K562 (cell line): Measurements from ENCODE around the gene CDC42BPB. TPM values are rescaled to one million over a fixed set of nuclear protein-coding genes. Genes with fewer than 3 reads are reported as not detected.

Experiments
- ATAC-seq: fragments of 200-7000 bp; cut with Tn5 transposase; 3 replicates; pipeline ENCODE4 v1.9.1; 2020; ENCODE audit warnings: moderate library complexity
- BruUV-seq: library from RNA; stranded (reverse); fragments of 400-500 nt; replicated peaks from 2 replicates; lab custom pipeline; 2021; lab: Mats Ljungman, UMichigan
- CTCF ChIA-PET: fragments of 300-600 bp; formaldehyde crosslinking; extraction: SDS; loops from one replicate; lab custom pipeline; 2021; ENCODE audit warnings: low intra/inter-chr PET ratio; lab: Yijun Ruan, JAX
- POLR2A ChIA-PET: fragments of 300-600, 350-650 bp; sonication (Branson Sonifier 250); formaldehyde crosslinking; extraction: SDS; loops from one replicate; lab custom pipeline; 2021; ENCODE audit warnings: antibody characterized with exemption, inconsistent platforms; lab: Yijun Ruan, JAX
- DNase-seq, 4 experiments: peaks; one replicate each; pipeline versions ENCODE4 v3.0.0 to v3.0.0-alpha.2; 2011 to 2018; ENCODE audit warnings: low spot score in 3 of 4, mixed read lengths in 3 of 4; ENCODE audit errors: extremely low read depth in 1 of 4
- FAIRE-seq: peaks from 2 replicates; lab custom pipeline; 2011; peaks lifted over from hg19 to GRCh38; lab: Jason Lieb, UNC
- H2AFZ ChIP-seq: 2 replicates; pipeline ENCODE4 v1.6.0; 2011; ENCODE audit warnings: low read depth, low read length, control low read depth, inconsistent platforms
- H3K27ac ChIP-seq: fragments of 200-600 bp; 3 replicates; pipeline ENCODE4 v1.8.0; 2011; ENCODE audit warnings: low read depth, mild to moderate bottlenecking, control low read depth, inconsistent platforms, low read length, moderate library complexity, mixed read lengths; ENCODE audit errors: extremely low read depth
- H3K27me3 ChIP-seq, 2 experiments: fragments of 300-600 bp in 1 of 2; 2 replicates in 1 of 2; 3 replicates in 1 of 2; pipeline versions ENCODE4 v1.6.0 to v1.8.0; 2011; ENCODE audit warnings: inconsistent platforms in 2 of 2, low read length in 2 of 2, mild to moderate bottlenecking in 1 of 2, mixed read lengths in 1 of 2, moderate library complexity in 1 of 2; ENCODE audit not compliant: control insufficient read depth in 2 of 2, insufficient read depth in 2 of 2
- H3K36me3 ChIP-seq: fragments of 300-600 bp; 3 replicates; pipeline ENCODE4 v1.8.0; 2011; ENCODE audit warnings: mild to moderate bottlenecking, low read length, inconsistent platforms; ENCODE audit not compliant: control insufficient read depth, insufficient read depth
- H3K4me1 ChIP-seq, 2 experiments: fragments of 200-600 bp in 1 of 2; replicated peaks in 1 of 2; 2 replicates in 1 of 2; 3 replicates in 1 of 2; pipeline versions ENCODE4 v1.5.1 to v1.8.0; 2011; ENCODE audit warnings: inconsistent platforms in 2 of 2, low read length in 2 of 2, mild to moderate bottlenecking in 1 of 2, mixed read lengths in 1 of 2, moderate library complexity in 1 of 2; ENCODE audit not compliant: control insufficient read depth in 2 of 2, insufficient read depth in 2 of 2
- H3K4me2 ChIP-seq: 2 replicates; pipeline ENCODE4 v1.6.1; 2011; ENCODE audit warnings: low read length, control low read depth, inconsistent platforms, mixed read lengths; ENCODE audit not compliant: insufficient read depth
- H3K4me3 ChIP-seq: fragments of 200-600 bp; sonication (generic), shearing (Covaris generic); 2 replicates; pipeline ENCODE4 v1.5.1; 2016; ENCODE audit warnings: control low read depth, inconsistent platforms
- H3K79me2 ChIP-seq: fragments of 200-600 bp; 3 replicates; pipeline ENCODE4 v1.8.0; 2011; ENCODE audit warnings: low read length, inconsistent platforms; ENCODE audit not compliant: control insufficient read depth, insufficient read depth
- H3K9ac ChIP-seq, 2 experiments: 2 replicates each; pipeline versions ENCODE4 v1.6.0 to v1.6.1; 2011; ENCODE audit warnings: low read depth in 2 of 2, low read length in 2 of 2, control low read depth in 1 of 2, inconsistent platforms in 1 of 2, mild to moderate bottlenecking in 1 of 2, mixed read lengths in 1 of 2; ENCODE audit not compliant: insufficient read depth in 1 of 2
- H3K9me1 ChIP-seq: one replicate; pipeline ENCODE4 v1.6.0; 2011; ENCODE audit warnings: inconsistent platforms, mild to moderate bottlenecking, low read length, moderate library complexity; ENCODE audit not compliant: control insufficient read depth, insufficient read depth
- H3K9me3 ChIP-seq: replicated peaks from 2 replicates; pipeline ENCODE4 v1.5.1; 2011; ENCODE audit warnings: low read depth, low read length, inconsistent platforms; ENCODE audit not compliant: control insufficient read depth, insufficient read depth
- H4K20me1 ChIP-seq: replicated peaks from 2 replicates; pipeline ENCODE4 v1.6.1; 2011; ENCODE audit warnings: low read length, inconsistent platforms, mixed read lengths; ENCODE audit not compliant: control insufficient read depth, insufficient read depth
- MTF1 ChIP-seq: fragments of 250-450 bp; sonication (Bioruptor Pico); IDR thresholded peaks from 2 replicates; pipeline ENCODE4 v1.9.0; 2021; ENCODE audit warnings: moderate library complexity, mild to moderate bottlenecking, inconsistent platforms, borderline replicate concordance
- NONO ChIP-seq, 2 experiments: fragments of 200-400 bp in 1 of 2; fragments of 450-650 bp in 1 of 2; formaldehyde crosslinking in 1 of 2; IDR thresholded peaks; 2 replicates each; pipeline ENCODE4 v1.6.1; 2017; ENCODE audit warnings: low read depth in 2 of 2, mild to moderate bottlenecking in 2 of 2, moderate library complexity in 2 of 2, low read length in 1 of 2
- NR3C1 ChIP-seq: sonication (generic); formaldehyde crosslinking; IDR thresholded peaks from 2 replicates; pipeline ENCODE4 v1.8.1; 2022; ENCODE audit warnings: missing genetic modification reagents
- PHTF2 ChIP-seq: fragments of 250-450 bp; sonication (Bioruptor Pico); IDR thresholded peaks from 2 replicates; pipeline ENCODE4 v1.5.0; 2021; ENCODE audit warnings: mild to moderate bottlenecking
- SMARCA5 ChIP-seq: fragments of 450-650 bp; IDR thresholded peaks from 2 replicates; pipeline ENCODE4 v1.6.1; 2016
- TCFL5 ChIP-seq: fragments of 250-450 bp; sonication (Bioruptor Pico); conservative IDR thresholded peaks from 2 replicates; pipeline ENCODE4 v1.6.1; 2021; ENCODE audit warnings: mild to moderate bottlenecking, moderate library complexity, matching md5 sums
- ZNF124 ChIP-seq: sonication (generic); formaldehyde crosslinking; IDR thresholded peaks from 2 replicates; pipeline ENCODE4 v1.8.1; 2022; ENCODE audit warnings: missing genetic modification reagents
- ZNF586 ChIP-seq: fragments of 450-650 bp; formaldehyde crosslinking; conservative IDR thresholded peaks from 2 replicates; pipeline ENCODE4 v1.4.0; 2020; ENCODE audit warnings: mild to moderate bottlenecking, moderate library complexity
- WGBS: fragments of 100-300 bp; shearing (Covaris generic); methylation state at CpG from one replicate; pipeline ENCODE4 v1.1.6; 2016; ENCODE audit warnings: low coverage, mixed read lengths; ENCODE audit not compliant: insufficient coverage; ENCODE audit errors: missing lambda C conversion rate; 5-methylcytosine and 5-hydroxymethylcytosine counted together
- in situ Hi-C: fragments of 300-500 bp; cut with MboI; formaldehyde crosslinking; loops from 4 replicates; pipeline ENCODE4 v1.15.0; 2018; ENCODE audit warnings: inconsistent platforms, mixed read lengths
- intact Hi-C: fragments of 100-400 bp; cut with micrococcal nuclease; formaldehyde crosslinking; loops from 2 replicates; pipeline ENCODE4 v1.14.2; 2022
- polyA plus RNA-seq, 8 experiments: library from polyadenylated mRNA; depleted of rRNA in 4 of 8; stranded (reverse) in 5 of 8; unstranded in 3 of 8; fragments of >200 nt; fragmentation: Nextera tagmentation in 2 of 8; fragmentation: Illumina TruSeq in 1 of 8; extraction: Ambion mirVana in 2 of 8; extraction: Trizol in 1 of 8; gene quantifications; 2 replicates each; pipeline versions ENCODE4 v1.2.1 to v1.2.3, GENCODE V29; 2011 to 2014; ENCODE audit warnings: inconsistent platforms in 1 of 8, missing spikeins in 1 of 8
- total RNA-seq, 7 experiments: library from RNA; depleted of rRNA in 6 of 7; stranded (reverse); fragments of >200 nt in 6 of 7; fragmentation: Illumina TruSeq in 2 of 7; extraction: Trizol in 2 of 7; gene quantifications; 2 replicates each; pipeline versions ENCODE4 v1.2.1 to v1.2.3, GENCODE V29; 2011 to 2021; ENCODE audit warnings: low replicate concordance in 1 of 7
- TF ChIP-seq, protein P1 (sequence below): sonication (generic); formaldehyde crosslinking; IDR thresholded peaks from 2 replicates; pipeline ENCODE4 v1.8.1; 2023; ENCODE audit warnings: mild to moderate bottlenecking, missing genetic modification reagents
- TF ChIP-seq, protein P2 (sequence below): fragments of 250-450 bp; sonication (Bioruptor Pico); IDR thresholded peaks from 2 replicates; pipeline ENCODE4 v1.5.0; 2020; ENCODE audit warnings: mild to moderate bottlenecking, borderline replicate concordance

The CDC42BPB gene
- total and polyA plus RNA-seq, 9 of the 15 experiments (the other 6 are each of a cell fraction or from before 2014, with no cell fraction given) = 0.07 to 24.3 (median 12.6) TPM

- Histone ChIP-seq H4K20me1 (no peaks in the 10 kb centered on the region), H3K4me2 (no peak overlapping the region), H2AFZ (no peak overlapping the region), H3K4me1 (peaks cover 0 to 5% of the 10 kb centered on the region in 2 experiments; a peak in 1 of 5 replicates), H3K9ac (no peak overlapping the region), H3K9me3 (no peaks in the 10 kb centered on the region), H3K36me3 (peaks cover 56% of the 10 kb centered on the region; the same call in 2 of the 3 replicates), H3K9me1 (no peaks in the 10 kb centered on the region), H3K4me3 (no peak overlapping the region), H3K27ac (no peak overlapping the region), H3K27me3 (no peaks in the 10 kb centered on the region), H3K79me2 (no peaks in the 10 kb centered on the region)
- intact Hi-C loops (no loop called here), in situ Hi-C loops (no loop called here)
- TF ChIP-seq ZNF586 (CRISPR knock-in tag) (no peak), SMARCA5 (no peak), NONO (IDR thresholded peaks at IDR 0.05; ENCODE audit: low read depth in 2 of 2, low read length in 1 of 2) (no peak), NR3C1 (no peak), PHTF2 (no peak), ZNF124 (no peak), MTF1 (CRISPR knock-in tag) (no peak), TCFL5 (no peak)
- TF ChIP-seq, protein P1, sequence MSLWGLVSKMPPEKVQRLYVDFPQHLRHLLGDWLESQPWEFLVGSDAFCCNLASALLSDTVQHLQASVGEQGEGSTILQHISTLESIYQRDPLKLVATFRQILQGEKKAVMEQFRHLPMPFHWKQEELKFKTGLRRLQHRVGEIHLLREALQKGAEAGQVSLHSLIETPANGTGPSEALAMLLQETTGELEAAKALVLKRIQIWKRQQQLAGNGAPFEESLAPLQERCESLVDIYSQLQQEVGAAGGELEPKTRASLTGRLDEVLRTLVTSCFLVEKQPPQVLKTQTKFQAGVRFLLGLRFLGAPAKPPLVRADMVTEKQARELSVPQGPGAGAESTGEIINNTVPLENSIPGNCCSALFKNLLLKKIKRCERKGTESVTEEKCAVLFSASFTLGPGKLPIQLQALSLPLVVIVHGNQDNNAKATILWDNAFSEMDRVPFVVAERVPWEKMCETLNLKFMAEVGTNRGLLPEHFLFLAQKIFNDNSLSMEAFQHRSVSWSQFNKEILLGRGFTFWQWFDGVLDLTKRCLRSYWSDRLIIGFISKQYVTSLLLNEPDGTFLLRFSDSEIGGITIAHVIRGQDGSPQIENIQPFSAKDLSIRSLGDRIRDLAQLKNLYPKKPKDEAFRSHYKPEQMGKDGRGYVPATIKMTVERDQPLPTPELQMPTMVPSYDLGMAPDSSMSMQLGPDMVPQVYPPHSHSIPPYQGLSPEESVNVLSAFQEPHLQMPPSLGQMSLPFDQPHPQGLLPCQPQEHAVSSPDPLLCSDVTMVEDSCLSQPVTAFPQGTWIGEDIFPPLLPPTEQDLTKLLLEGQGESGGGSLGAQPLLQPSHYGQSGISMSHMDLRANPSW (CRISPR knock-in tag) = no peak
- TF ChIP-seq, protein P2, sequence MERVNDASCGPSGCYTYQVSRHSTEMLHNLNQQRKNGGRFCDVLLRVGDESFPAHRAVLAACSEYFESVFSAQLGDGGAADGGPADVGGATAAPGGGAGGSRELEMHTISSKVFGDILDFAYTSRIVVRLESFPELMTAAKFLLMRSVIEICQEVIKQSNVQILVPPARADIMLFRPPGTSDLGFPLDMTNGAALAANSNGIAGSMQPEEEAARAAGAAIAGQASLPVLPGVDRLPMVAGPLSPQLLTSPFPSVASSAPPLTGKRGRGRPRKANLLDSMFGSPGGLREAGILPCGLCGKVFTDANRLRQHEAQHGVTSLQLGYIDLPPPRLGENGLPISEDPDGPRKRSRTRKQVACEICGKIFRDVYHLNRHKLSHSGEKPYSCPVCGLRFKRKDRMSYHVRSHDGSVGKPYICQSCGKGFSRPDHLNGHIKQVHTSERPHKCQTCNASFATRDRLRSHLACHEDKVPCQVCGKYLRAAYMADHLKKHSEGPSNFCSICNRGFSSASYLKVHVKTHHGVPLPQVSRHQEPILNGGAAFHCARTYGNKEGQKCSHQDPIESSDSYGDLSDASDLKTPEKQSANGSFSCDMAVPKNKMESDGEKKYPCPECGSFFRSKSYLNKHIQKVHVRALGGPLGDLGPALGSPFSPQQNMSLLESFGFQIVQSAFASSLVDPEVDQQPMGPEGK (CRISPR knock-in tag) = no peak
- CTCF ChIA-PET = no interaction called here
- ATAC-seq = no peak
- POLR2A ChIA-PET = interaction anchor here (0.9 kb wide), 1 partner anchor 272 kb away, joined by 3 read pairs; no protein-coding TSS in a partner anchor
- no peak for DNase-seq
- no peak for FAIRE-seq
- WGBS = 90% methylated on average over 20 of the region's 20 CpGs
- no TSS peak for BruUV-seq
Measured at GRCh38 chr14:102965971-102966655, 91.2 kb downstream of the CDC42BPB start.
